ENCODE data around the gene RCOR1. TPM values are rescaled to one million over a fixed set of nuclear protein-coding genes. Genes with fewer than 3 reads are reported as not detected.
A peak's percentile ranks its signal among the peaks of the same experiment; 100 is the strongest.
"Not testable (repeated sequence)": the region's sequence is repeated elsewhere in the genome, so short reads cannot be mapped to it uniquely, and the experiment has no call there.

The RCOR1 gene
- polyA plus RNA-seq, 4 donors: 31.6 to 41.5 (median 34.5) TPM

- DNase-seq (ENCODE audit: low read depth in 4 of 4, low spot score in 3 of 4): peak in 1 of 4 donors; percentile 41
Measured at GRCh38 chr14:102590667-102591099, 1.8 kb upstream of the RCOR1 start.

- DNase-seq (ENCODE audit: low read depth in 4 of 4, low spot score in 3 of 4): peak in 1 of 4 donors; percentile 28
Measured at GRCh38 chr14:102591372-102591943, 991 bp upstream of the RCOR1 start.

GRCh38 chr14:102592763-102593060 lies 263 bp downstream of the RCOR1 start:
- no peak for DNase-seq (ENCODE audit: low read depth in 4 of 4, low spot score in 3 of 4)

- no peak for DNase-seq (ENCODE audit: low read depth in 4 of 4, low spot score in 3 of 4)
Measured at GRCh38 chr14:102593061-102593824, 794 bp downstream of the RCOR1 start.

- DNase-seq (ENCODE audit: low read depth in 4 of 4, low spot score in 3 of 4): no peak
Measured at GRCh38 chr14:102593825-102594137, 1.3 kb downstream of the RCOR1 start.

- DNase-seq (ENCODE audit: low read depth in 4 of 4, low spot score in 3 of 4): no peak
Measured at GRCh38 chr14:102594514-102595175, 2.2 kb downstream of the RCOR1 start.

- DNase-seq (ENCODE audit: low read depth in 4 of 4, low spot score in 3 of 4): no peak
Measured at GRCh38 chr14:102601378-102601925, 9.0 kb downstream of the RCOR1 start.

GRCh38 chr14:102602421-102603292 lies 10.2 kb downstream of the RCOR1 start:
- no peak for DNase-seq (ENCODE audit: low read depth in 4 of 4, low spot score in 3 of 4)

- DNase-seq (ENCODE audit: low read depth in 4 of 4, low spot score in 3 of 4): no peak
Measured at GRCh38 chr14:102603293-102603907, 11.0 kb downstream of the RCOR1 start.

- DNase-seq (ENCODE audit: low read depth in 4 of 4, low spot score in 3 of 4): no peak
Measured at GRCh38 chr14:102604183-102604582, 11.7 kb downstream of the RCOR1 start.

GRCh38 chr14:102605029-102605428 lies 12.6 kb downstream of the RCOR1 start:
- no peak for DNase-seq (ENCODE audit: low read depth in 4 of 4, low spot score in 3 of 4)

GRCh38 chr14:102606296-102606695 lies 13.8 kb downstream of the RCOR1 start:
- DNase-seq (ENCODE audit: low read depth in 4 of 4, low spot score in 3 of 4): no peak

- DNase-seq (ENCODE audit: low read depth in 4 of 4, low spot score in 3 of 4): no peak
Measured at GRCh38 chr14:102608064-102608446, 15.6 kb downstream of the RCOR1 start.

GRCh38 chr14:102610968-102611811 lies 18.7 kb downstream of the RCOR1 start:
- no peak for DNase-seq (ENCODE audit: low read depth in 4 of 4, low spot score in 3 of 4)

- DNase-seq (ENCODE audit: low read depth in 4 of 4, low spot score in 3 of 4): no peak
Measured at GRCh38 chr14:102616318-102616717, 23.9 kb downstream of the RCOR1 start.

- no peak for DNase-seq (ENCODE audit: low read depth in 4 of 4, low spot score in 3 of 4)
Measured at GRCh38 chr14:102616799-102617198, 24.4 kb downstream of the RCOR1 start.

GRCh38 chr14:102619012-102619411 lies 26.6 kb downstream of the RCOR1 start:
- not testable (repeated sequence) for DNase-seq (ENCODE audit: low read depth in 4 of 4, low spot score in 3 of 4)

GRCh38 chr14:102620413-102620812 lies 28.0 kb downstream of the RCOR1 start:
- no peak for DNase-seq (ENCODE audit: low read depth in 4 of 4, low spot score in 3 of 4)

- no peak for DNase-seq (ENCODE audit: low read depth in 4 of 4, low spot score in 3 of 4)
Measured at GRCh38 chr14:102622262-102622885, 29.9 kb downstream of the RCOR1 start.

Data from right renal pelvis (tissue), 4 donors.